ENCODE data around the gene ALG3.

DNA sequence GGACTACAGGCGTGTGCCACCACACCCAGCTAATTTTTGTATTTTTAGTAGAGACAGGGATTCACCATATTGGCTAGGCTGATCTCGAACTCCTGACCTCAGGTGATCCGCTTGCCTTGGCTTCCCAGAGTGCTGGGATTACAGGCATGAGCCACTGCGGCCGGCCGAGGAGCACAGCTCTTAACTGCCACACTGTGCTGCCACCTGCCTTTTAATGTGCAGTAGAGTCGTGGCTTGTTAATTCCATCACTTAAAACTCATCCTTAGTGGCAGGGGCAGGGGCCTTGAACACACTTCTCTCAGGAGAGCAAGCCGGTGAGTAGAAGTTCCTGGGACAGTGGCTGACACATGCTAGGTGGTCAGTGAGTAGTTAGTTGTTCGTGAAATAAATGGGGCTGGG lies 50.3 kb downstream of the ALG3 start:
- no peak for TF ChIP-seq POLR2A (IDR thresholded peaks at IDR 0.05; ENCODE audit: low read length)
- TF ChIP-seq GATA1 (IDR thresholded peaks at IDR 0.05; ENCODE audit: low read depth, low read length), result no peak
